ENCODE measurements around the gene SURF6. TPM values are rescaled to one million over a fixed set of nuclear protein-coding genes. Genes with fewer than 3 reads are reported as not detected.

The SURF6 gene
- total RNA-seq, 1 donor from 2014 or later: 15.1 TPM

DNA sequence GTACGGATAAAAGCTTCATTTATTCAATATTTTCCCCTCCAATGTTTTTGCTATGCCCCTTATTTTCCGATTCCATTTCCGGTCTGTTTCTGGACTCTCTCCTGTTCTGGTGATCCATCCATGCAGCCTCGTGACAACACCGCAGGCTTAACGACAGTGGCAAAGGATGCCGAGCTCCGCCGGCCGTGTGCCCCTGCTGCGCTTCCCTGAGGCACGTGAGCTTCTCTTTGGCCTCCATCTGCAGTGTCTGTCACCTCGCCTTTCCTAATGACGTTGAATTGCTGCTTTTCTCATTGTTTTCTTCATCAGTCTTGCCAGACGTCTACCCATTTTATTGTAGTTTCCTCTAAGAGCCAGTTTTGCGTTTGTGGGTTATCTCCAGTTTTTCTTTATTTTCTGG lies 28.7 kb downstream of the SURF6 start:
- no peak overlapping the region for H3K4me3 Mint-ChIP-seq (ENCODE audit: unreplicated experiment)
- H3K4me1 Mint-ChIP-seq (ENCODE audit: low read depth): peaks cover 9% of the 10 kb centered on the region
- H3K36me3 Mint-ChIP-seq (ENCODE audit: low read depth): no peaks in the 10 kb centered on the region
- no peak overlapping the region for H3K27ac Mint-ChIP-seq (ENCODE audit: unreplicated experiment)
- TF ChIP-seq, protein P1, sequence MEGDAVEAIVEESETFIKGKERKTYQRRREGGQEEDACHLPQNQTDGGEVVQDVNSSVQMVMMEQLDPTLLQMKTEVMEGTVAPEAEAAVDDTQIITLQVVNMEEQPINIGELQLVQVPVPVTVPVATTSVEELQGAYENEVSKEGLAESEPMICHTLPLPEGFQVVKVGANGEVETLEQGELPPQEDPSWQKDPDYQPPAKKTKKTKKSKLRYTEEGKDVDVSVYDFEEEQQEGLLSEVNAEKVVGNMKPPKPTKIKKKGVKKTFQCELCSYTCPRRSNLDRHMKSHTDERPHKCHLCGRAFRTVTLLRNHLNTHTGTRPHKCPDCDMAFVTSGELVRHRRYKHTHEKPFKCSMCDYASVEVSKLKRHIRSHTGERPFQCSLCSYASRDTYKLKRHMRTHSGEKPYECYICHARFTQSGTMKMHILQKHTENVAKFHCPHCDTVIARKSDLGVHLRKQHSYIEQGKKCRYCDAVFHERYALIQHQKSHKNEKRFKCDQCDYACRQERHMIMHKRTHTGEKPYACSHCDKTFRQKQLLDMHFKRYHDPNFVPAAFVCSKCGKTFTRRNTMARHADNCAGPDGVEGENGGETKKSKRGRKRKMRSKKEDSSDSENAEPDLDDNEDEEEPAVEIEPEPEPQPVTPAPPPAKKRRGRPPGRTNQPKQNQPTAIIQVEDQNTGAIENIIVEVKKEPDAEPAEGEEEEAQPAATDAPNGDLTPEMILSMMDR (IDR thresholded peaks at IDR 0.05): no peak
- DNase-seq (ENCODE audit: low spot score): no peak
- peaks cover 5% of the 10 kb centered on the region for H3K27me3 Mint-ChIP-seq (ENCODE audit: low read depth)
- H3K9me3 Mint-ChIP-seq (ENCODE audit: low read depth): peaks cover 7% of the 10 kb centered on the region

DNA sequence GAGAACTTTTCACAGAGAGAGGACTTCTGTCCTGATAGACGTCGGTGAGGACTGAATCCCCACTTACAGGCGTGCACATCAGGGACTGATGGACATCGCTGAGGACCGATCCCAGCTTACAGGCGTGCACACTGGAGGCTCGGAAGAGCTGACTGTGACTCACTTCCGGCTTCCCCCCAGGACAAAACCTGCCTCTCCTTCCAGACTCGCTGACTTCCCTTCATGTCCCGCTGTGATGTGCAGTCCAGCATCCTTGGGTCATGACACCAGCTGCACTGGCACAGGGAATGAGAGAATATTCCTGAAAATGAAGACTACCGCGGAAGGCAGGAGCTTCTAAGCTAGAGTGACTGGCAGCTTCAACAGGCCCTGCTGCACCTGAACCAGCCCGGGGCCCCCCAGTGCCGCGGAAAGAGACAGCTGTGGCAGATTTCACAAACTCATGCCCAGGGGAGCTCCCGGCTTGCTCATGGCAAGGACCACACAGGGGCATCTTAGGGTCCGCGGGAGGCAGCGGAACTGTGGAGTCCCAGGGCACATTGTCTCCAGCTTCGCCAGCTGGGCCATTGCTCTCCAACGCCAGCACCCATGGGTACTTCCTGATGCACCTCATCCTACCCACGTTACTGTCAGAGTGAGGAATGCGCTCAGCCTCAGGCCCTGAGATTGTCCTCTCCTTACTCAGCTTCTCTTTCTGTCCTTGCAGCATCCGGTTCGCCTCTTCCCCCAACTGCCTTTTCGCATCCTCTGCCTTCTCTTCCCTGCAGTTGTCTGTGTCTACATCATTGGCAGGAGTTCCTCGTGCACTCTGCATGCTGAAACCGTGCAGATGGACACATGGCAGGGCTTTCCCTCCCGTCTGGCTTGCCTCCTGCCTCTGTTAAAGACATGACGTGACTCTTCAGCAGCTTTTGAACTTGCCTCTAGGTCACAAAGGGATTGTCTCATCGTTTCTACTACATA lies 29.5 kb downstream of the SURF6 start:
- H3K4me3 Mint-ChIP-seq (ENCODE audit: unreplicated experiment): no peak overlapping the region
- H3K9me3 Mint-ChIP-seq (ENCODE audit: low read depth): peaks cover 7% of the 10 kb centered on the region
- H3K4me1 Mint-ChIP-seq (ENCODE audit: low read depth): peaks cover 9% of the 10 kb centered on the region
- TF ChIP-seq, protein P1 (IDR thresholded peaks at IDR 0.05): no peak
- no peak overlapping the region for H3K27ac Mint-ChIP-seq (ENCODE audit: unreplicated experiment)
- H3K27me3 Mint-ChIP-seq (ENCODE audit: low read depth): peaks cover 10% of the 10 kb centered on the region
- DNase-seq (ENCODE audit: low spot score): no peak
- no peaks in the 10 kb centered on the region for H3K36me3 Mint-ChIP-seq (ENCODE audit: low read depth)

DNA sequence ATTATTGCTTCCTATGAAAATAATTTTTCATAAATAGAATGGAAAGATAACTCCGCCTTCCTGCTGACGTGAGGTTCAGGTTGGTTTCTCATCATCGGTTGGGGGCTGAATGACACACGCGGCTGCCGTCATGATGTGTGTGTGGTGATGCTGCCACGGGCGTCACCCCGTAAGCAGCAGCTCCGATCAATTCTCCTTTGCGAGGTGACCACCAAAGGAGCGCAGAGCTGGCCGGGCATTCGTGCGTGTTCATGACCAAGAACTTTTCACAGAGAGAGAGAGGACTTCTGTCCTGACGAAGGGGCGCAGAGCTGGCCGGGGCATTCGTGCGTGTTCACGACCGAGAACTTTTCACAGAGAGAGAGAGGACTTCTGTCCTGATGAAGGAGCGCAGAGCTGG lies 30.3 kb downstream of the SURF6 start:
- Mint-ChIP-seq H3K36me3 (ENCODE audit: low read depth) (no peaks in the 10 kb centered on the region), H3K27ac (ENCODE audit: unreplicated experiment) (no peak overlapping the region), H3K4me3 (ENCODE audit: unreplicated experiment) (no peak overlapping the region), H3K9me3 (ENCODE audit: low read depth) (peaks cover 7% of the 10 kb centered on the region), H3K27me3 (ENCODE audit: low read depth) (peaks cover 10% of the 10 kb centered on the region), H3K4me1 (ENCODE audit: low read depth) (peaks cover 9% of the 10 kb centered on the region)
- no peak for DNase-seq (ENCODE audit: low spot score)
- TF ChIP-seq, protein P1 (IDR thresholded peaks at IDR 0.05): no peak

DNA sequence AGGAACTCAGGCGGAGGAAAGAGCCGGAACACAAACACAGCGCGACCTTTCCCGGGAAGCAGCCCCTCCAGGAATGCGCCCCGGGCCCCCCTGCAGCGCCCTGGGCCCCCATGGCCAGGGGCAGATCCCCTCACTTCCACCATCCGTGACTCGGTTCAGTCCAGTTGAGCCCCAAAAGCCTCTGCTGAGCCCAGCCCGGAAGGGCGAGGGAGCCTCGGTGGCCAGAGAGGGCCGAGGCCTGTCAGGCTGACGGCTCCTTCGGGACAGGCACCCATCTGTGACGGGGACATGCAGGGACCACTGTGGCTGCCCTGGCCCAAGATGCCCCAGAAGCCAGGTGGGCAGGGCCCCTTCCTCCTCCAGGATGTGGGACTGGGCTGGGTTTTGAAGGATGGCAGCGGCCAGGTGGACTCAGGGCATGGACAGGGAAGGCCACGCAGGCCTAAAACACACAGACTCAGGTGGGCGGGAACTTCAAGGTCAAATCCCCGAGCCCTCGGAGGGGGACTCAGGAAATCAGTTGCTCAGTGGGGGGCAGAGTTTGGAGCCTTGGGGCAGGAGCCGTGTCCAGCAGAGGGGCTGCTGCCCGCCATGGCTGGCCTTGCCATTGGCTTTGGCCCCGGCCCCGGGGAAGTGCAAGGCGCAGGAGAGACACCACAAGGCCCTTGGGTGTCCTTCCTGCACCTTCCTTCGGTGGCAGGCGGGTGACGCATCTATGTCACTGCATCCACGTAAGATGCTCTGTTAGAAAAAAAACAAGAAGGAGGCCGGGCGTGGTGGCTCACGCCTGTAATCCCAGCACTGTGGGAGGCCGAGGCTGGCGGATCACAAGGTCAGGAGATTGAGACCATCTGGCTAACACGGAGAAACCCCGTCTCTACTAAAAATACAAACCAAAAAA lies 31.3 kb downstream of the SURF6 start:
- Mint-ChIP-seq H3K27me3 (ENCODE audit: low read depth) (peaks cover 12% of the 10 kb centered on the region), H3K4me1 (ENCODE audit: low read depth) (peaks cover 9% of the 10 kb centered on the region), H3K4me3 (ENCODE audit: unreplicated experiment) (no peak overlapping the region), H3K36me3 (ENCODE audit: low read depth) (no peaks in the 10 kb centered on the region), H3K9me3 (ENCODE audit: low read depth) (peaks cover 5% of the 10 kb centered on the region), H3K27ac (ENCODE audit: unreplicated experiment) (no peak overlapping the region)
- no peak for DNase-seq (ENCODE audit: low spot score)
- TF ChIP-seq, protein P1 (IDR thresholded peaks at IDR 0.05): no peak

DNA sequence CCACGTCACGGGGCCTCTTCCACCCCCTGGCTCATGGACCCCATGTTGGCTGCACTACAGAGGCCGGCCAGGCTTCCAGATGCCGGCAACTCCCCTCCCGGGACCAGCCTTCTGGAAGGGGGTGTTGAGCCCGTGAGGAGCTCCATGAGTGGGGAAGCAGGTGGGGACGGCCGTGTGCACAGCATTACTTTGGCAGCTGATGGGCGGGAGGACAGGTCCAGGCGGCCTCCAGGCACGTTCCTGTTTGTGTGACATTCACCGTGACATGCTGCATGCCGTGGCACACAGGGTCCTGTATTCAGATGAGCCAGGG lies 31.9 kb downstream of the SURF6 start:
- peaks cover 9% of the 10 kb centered on the region for H3K4me1 Mint-ChIP-seq (ENCODE audit: low read depth)
- no peaks in the 10 kb centered on the region for H3K36me3 Mint-ChIP-seq (ENCODE audit: low read depth)
- H3K9me3 Mint-ChIP-seq (ENCODE audit: low read depth): no peaks in the 10 kb centered on the region
- no peak overlapping the region for H3K4me3 Mint-ChIP-seq (ENCODE audit: unreplicated experiment)
- H3K27me3 Mint-ChIP-seq (ENCODE audit: low read depth): peaks cover 15% of the 10 kb centered on the region
- no peak overlapping the region for H3K27ac Mint-ChIP-seq (ENCODE audit: unreplicated experiment)
- no peak for DNase-seq (ENCODE audit: low spot score)
- TF ChIP-seq, protein P1 (IDR thresholded peaks at IDR 0.05): no peak

Data from chondrocyte (in vitro differentiated cells).